Measurements from ENCODE around the gene THAP8. TPM values are rescaled to one million over a fixed set of nuclear protein-coding genes. Genes with fewer than 3 reads are reported as not detected.

THAP8 gene
- total RNA-seq, 1 experiment from 2014 or later: 7.6 TPM

- Mint-ChIP-seq H3K27ac (ENCODE audit: unreplicated experiment) (peak overlapping the region; percentile 92), H3K4me3 (ENCODE audit: unreplicated experiment) (peak overlapping the region; percentile 98), H3K9me3 (ENCODE audit: unreplicated experiment) (no peaks in the 10 kb centered on the region), H3K4me1 (ENCODE audit: low read depth, unreplicated experiment) (peaks cover 34% of the 10 kb centered on the region), H3K36me3 (ENCODE audit: insufficient read depth, unreplicated experiment) (peaks cover 32% of the 10 kb centered on the region), H3K27me3 (ENCODE audit: insufficient read depth, unreplicated experiment) (no peaks in the 10 kb centered on the region)
- DNase-seq: no peak
- intact Hi-C loops (cut with micrococcal nuclease; ENCODE audit: unreplicated experiment): loop anchor here (1.0 kb wide), 2 partner anchors 41 to 102 kb away; partner anchors contain the start of genes TBCB, THAP8 and WDR62
- Histone ChIP-seq H3K4me3 (ENCODE audit: low read depth, low read length) (peak overlapping the region; percentile 72), H3K4me1 (peaks cover 12% of the 10 kb centered on the region), H3K27me3 (replicated peaks; ENCODE audit: control insufficient read depth, insufficient read depth, low read length) (no peaks in the 10 kb centered on the region), H3K9me3 (no peaks in the 10 kb centered on the region), H3K36me3 (ENCODE audit: control insufficient read depth, insufficient read depth, low read length) (no peaks in the 10 kb centered on the region; the same call in 1 of the 2 replicates)
- TSS peak; percentile 29 for BruUV-seq (replicated peaks)
- ChIA-PET CTCF (interaction anchor here (0.7 to 1.7 kb wide), 8 partner anchors 10 to 115 kb away, joined by 3 to 6 read pairs (median 3); partner anchors contain the start of gene THAP8), POLR2A (interaction anchor here (0.9 to 1.5 kb wide), 6 partner anchors 16 to 268 kb away, joined by 3 to 14 read pairs (median 6); partner anchors contain the start of genes POLR2I, PSENEN, THAP8 and U2AF1L4)
- TF ChIP-seq CTCF (IDR thresholded peaks at IDR 0.05; ENCODE audit: insufficient read depth in 1 of 2, low read depth in 1 of 2, low read length in 1 of 2, severe bottlenecking in 1 of 2, unreplicated experiment in 1 of 2): no peak
These were observed 40.6 kb downstream of the THAP8 start for GRCh38 chr19:36013280-36014011.

GRCh38 chr19:36010402-36010801, 43.7 kb downstream of the THAP8 start:
- no TSS peak for BruUV-seq (replicated peaks)
- no peak for TF ChIP-seq CTCF (IDR thresholded peaks at IDR 0.05; ENCODE audit: insufficient read depth in 1 of 2, low read depth in 1 of 2, low read length in 1 of 2, severe bottlenecking in 1 of 2, unreplicated experiment in 1 of 2)
- Histone ChIP-seq H3K4me3 (ENCODE audit: low read depth, low read length) (no peak overlapping the region), H3K27me3 (replicated peaks; ENCODE audit: control insufficient read depth, insufficient read depth, low read length) (no peaks in the 10 kb centered on the region), H3K9me3 (no peaks in the 10 kb centered on the region), H3K4me1 (peaks cover 11% of the 10 kb centered on the region), H3K36me3 (ENCODE audit: control insufficient read depth, insufficient read depth, low read length) (peaks cover 2% of the 10 kb centered on the region)
- CTCF ChIA-PET: interaction anchor here (0.5 kb wide), 1 partner anchor 25 kb away, joined by 3 read pairs; no protein-coding TSS in a partner anchor
- H3K27me3 Mint-ChIP-seq (ENCODE audit: insufficient read depth, unreplicated experiment): no peaks in the 10 kb centered on the region
- peak overlapping the region; percentile 39 for H3K27ac Mint-ChIP-seq (ENCODE audit: unreplicated experiment)
- peaks cover 34% of the 10 kb centered on the region for H3K36me3 Mint-ChIP-seq (ENCODE audit: insufficient read depth, unreplicated experiment)
- intact Hi-C loops (cut with micrococcal nuclease; ENCODE audit: unreplicated experiment): no loop called here
- POLR2A ChIA-PET: no interaction called here
- no peak overlapping the region for H3K4me3 Mint-ChIP-seq (ENCODE audit: unreplicated experiment)
- peaks cover 36% of the 10 kb centered on the region for H3K4me1 Mint-ChIP-seq (ENCODE audit: low read depth, unreplicated experiment)
- no peak for DNase-seq
- no peaks in the 10 kb centered on the region for H3K9me3 Mint-ChIP-seq (ENCODE audit: unreplicated experiment)

- no peaks in the 10 kb centered on the region for H3K9me3 Mint-ChIP-seq (ENCODE audit: unreplicated experiment)
- DNase-seq: peak in 1 of 2 experiments; percentile 16
- no TSS peak for BruUV-seq (replicated peaks)
- Histone ChIP-seq H3K27me3 (replicated peaks; ENCODE audit: control insufficient read depth, insufficient read depth, low read length) (no peaks in the 10 kb centered on the region), H3K36me3 (ENCODE audit: control insufficient read depth, insufficient read depth, low read length) (peaks cover 2% of the 10 kb centered on the region), H3K4me3 (ENCODE audit: low read depth, low read length) (peak overlapping the region; percentile 75), H3K4me1 (peaks cover 5% of the 10 kb centered on the region; the same call in 1 of the 2 replicates), H3K9me3 (no peaks in the 10 kb centered on the region)
- H3K4me1 Mint-ChIP-seq (ENCODE audit: low read depth, unreplicated experiment): peaks cover 30% of the 10 kb centered on the region
- peak overlapping the region; percentile 89 for H3K4me3 Mint-ChIP-seq (ENCODE audit: unreplicated experiment)
- CTCF ChIA-PET: interaction anchor here (0.5 to 0.8 kb wide), 2 partner anchors 26 to 262 kb away, joined by 3 read pairs; partner anchors contain the start of gene LIN37
- POLR2A ChIA-PET: interaction anchor here (1.4 to 1.5 kb wide), 2 partner anchors 32 to 44 kb away, joined by 7 to 10 read pairs; partner anchors contain the start of gene THAP8
- H3K27ac Mint-ChIP-seq (ENCODE audit: unreplicated experiment): peak overlapping the region; percentile 39
- intact Hi-C loops (cut with micrococcal nuclease; ENCODE audit: unreplicated experiment): loop anchor here (2.0 kb wide), 1 partner anchor 15 kb away; the partner anchor contains the start of gene SDHAF1
- peaks cover 36% of the 10 kb centered on the region for H3K36me3 Mint-ChIP-seq (ENCODE audit: insufficient read depth, unreplicated experiment)
- TF ChIP-seq CTCF (IDR thresholded peaks at IDR 0.05; ENCODE audit: insufficient read depth in 1 of 2, low read depth in 1 of 2, low read length in 1 of 2, severe bottlenecking in 1 of 2, unreplicated experiment in 1 of 2): no peak
- no peaks in the 10 kb centered on the region for H3K27me3 Mint-ChIP-seq (ENCODE audit: insufficient read depth, unreplicated experiment)
These were observed 44.3 kb downstream of the THAP8 start for GRCh38 chr19:36009633-36010379.

Data from Caco-2 (cell line).